ENCODE measurements around the gene SLC43A3. TPM values are rescaled to one million over a fixed set of nuclear protein-coding genes. Genes with fewer than 3 reads are reported as not detected.

The SLC43A3 gene
- total and polyA plus RNA-seq, 2 donors (not counting 3 experiments of a cell fraction or from before 2014, with no cell fraction given), result 68.9 to 104 TPM

GRCh38 chr11:57390535-57390934 lies 36.4 kb downstream of the SLC43A3 start, which contains the start of gene PRG2:
Gene PRG2 (minus strand): TSS chr11:57390650. CDS start chr11:57389944, 706 bp downstream.
- dilution Hi-C loops (cut with MboI; ENCODE audit: extremely low pct_ligation_motif_present, low sequenced_read_pairs) (no loop called here), intact Hi-C loops (cut with micrococcal nuclease) (no loop called here)
- Histone ChIP-seq H3K4me1 (ENCODE audit: control insufficient read depth, extremely low read depth, insufficient read depth, low read length) (no peaks in the 10 kb centered on the region), H2AFZ (ENCODE audit: low read depth, low read length) (no peak within 1 kb of the TSS), H3K36me3 (ENCODE audit: control insufficient read depth in 2 of 2, extremely low read depth in 1 of 2, insufficient read depth in 2 of 2, low read length in 2 of 2) (no peaks in the 10 kb centered on the region), H3K27ac (ENCODE audit: insufficient read depth, low read depth, low read length) (no peak within 1 kb of the TSS), H3K79me2 (ENCODE audit: control insufficient read depth, insufficient read depth, low read length) (no peaks in the 10 kb centered on the region), H3K9me3 (replicated peaks; ENCODE audit: control insufficient read depth, insufficient read depth, low read length) (no peaks in the 10 kb centered on the region), H4K20me1 (replicated peaks; ENCODE audit: control insufficient read depth, extremely low read depth, insufficient read depth, low read length) (no peaks in the 10 kb centered on the region), H3K4me2 (ENCODE audit: insufficient read depth, low read length) (no peak within 1 kb of the TSS), H3K9me1 (replicated peaks; ENCODE audit: control insufficient read depth, extremely low read depth, insufficient read depth, low read length) (no peaks in the 10 kb centered on the region), H3K9ac (replicated peaks; ENCODE audit: extremely low read depth, insufficient read depth, low read length) (no peak within 1 kb of the TSS), H3K4me3 (replicated peaks in 1 of 3; ENCODE audit: insufficient read depth in 1 of 3, low read depth in 1 of 3, low read length in 3 of 3) (no peak within 1 kb of the TSS), H3K27me3 (ENCODE audit: control insufficient read depth in 2 of 2, insufficient read depth in 2 of 2, low read length in 2 of 2) (peaks cover 5% of the 10 kb centered on the region in 2 experiments)
- FAIRE-seq (no peak), DNase-seq (ENCODE audit: low read depth, low spot score) (no peak)
- ChIA-PET POLR2A (no interaction called here), CTCF (no interaction called here)
- peak; percentile 20 for TF ChIP-seq GATA2 (IDR thresholded peaks at IDR 0.05; ENCODE audit: insufficient read depth, insufficient read length, low read depth, low read length)
- TF ChIP-seq JUN (IDR thresholded peaks at IDR 0.05; ENCODE audit: borderline replicate concordance, insufficient read depth, insufficient read length, low read depth), result no peak
- TF ChIP-seq MYC (IDR thresholded peaks at IDR 0.05; ENCODE audit: low read depth, low read length), result no peak
- TF ChIP-seq MAX (IDR thresholded peaks at IDR 0.05; ENCODE audit: insufficient read depth, insufficient read length), result no peak
- TF ChIP-seq CTCF (IDR thresholded peaks at IDR 0.05; ENCODE audit: extremely low read depth in 1 of 2, insufficient read depth in 1 of 2, low read depth in 1 of 2, low read length in 2 of 2), result no peak
- TF ChIP-seq EZH2 (IDR thresholded peaks at IDR 0.05; ENCODE audit: borderline replicate concordance, low read depth, low read length, severe bottlenecking), result no peak
- no peak for TF ChIP-seq POLR2A (IDR thresholded peaks at IDR 0.05; ENCODE audit: low read depth, low read length)
- BruUV-seq (replicated peaks), result no TSS peak
